KOPT-K1 (cell line): ENCODE results near the gene OR13C9.
"Not testable (repeated sequence)": the region's sequence is repeated elsewhere in the genome, so short reads cannot be mapped to it uniquely, and the experiment has no call there.

ENCODE experiments used
- H3K27ac ChIP-seq: fragments of 200-600 bp; sonication (generic); 2 replicates; pipeline ENCODE4 v1.5.1; 2016; ENCODE audit warnings: antibody characterized with exemption, mild to moderate bottlenecking, low read depth, low read length; ENCODE audit not compliant: poor library complexity, severe bottlenecking
- H3K36me3 ChIP-seq: fragments of 200-600 bp; sonication (generic); 2 replicates; pipeline ENCODE4 v1.5.1; 2017; ENCODE audit warnings: antibody characterized with exemption, mild to moderate bottlenecking, low read length, moderate library complexity; ENCODE audit not compliant: insufficient read depth
- H3K9me3 ChIP-seq: fragments of 200-600 bp; sonication (generic); 2 replicates; pipeline ENCODE4 v1.5.1; 2017; ENCODE audit warnings: antibody characterized with exemption, low read length, mild to moderate bottlenecking; ENCODE audit not compliant: insufficient read depth, poor library complexity, severe bottlenecking

OR13C9 gene, protein sequence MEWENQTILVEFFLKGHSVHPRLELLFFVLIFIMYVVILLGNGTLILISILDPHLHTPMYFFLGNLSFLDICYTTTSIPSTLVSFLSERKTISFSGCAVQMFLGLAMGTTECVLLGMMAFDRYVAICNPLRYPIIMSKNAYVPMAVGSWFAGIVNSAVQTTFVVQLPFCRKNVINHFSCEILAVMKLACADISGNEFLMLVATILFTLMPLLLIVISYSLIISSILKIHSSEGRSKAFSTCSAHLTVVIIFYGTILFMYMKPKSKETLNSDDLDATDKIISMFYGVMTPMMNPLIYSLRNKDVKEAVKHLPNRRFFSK

DNA sequence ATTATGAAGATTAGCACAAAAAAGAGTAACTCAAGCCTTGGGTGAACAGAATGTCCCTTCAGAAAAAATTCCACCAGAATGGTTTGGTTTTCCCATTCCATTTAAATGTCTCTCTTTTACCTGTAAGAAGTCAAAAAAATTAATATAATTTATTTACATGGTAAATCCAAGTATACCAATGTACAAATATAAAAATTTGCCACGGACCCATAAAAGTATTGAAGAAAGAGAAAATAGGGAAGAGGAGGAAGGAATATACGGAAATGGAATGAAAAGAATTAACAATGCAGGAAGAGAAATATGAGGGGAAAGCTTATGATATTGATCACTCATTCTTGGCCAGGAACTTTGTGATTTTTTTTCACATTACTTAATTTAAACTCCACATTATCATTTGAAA lies at the start of gene OR13C9:
OR13C9 (minus strand) TSS at position 101 of the 400 bp plus-strand sequence; CDS start at position 101, 0 bp downstream.
- Histone ChIP-seq H3K9me3 (no peaks in the 10 kb centered on the region), H3K27ac (no peak within 1 kb of the TSS), H3K36me3 (no peaks in the 10 kb centered on the region)

DNA sequence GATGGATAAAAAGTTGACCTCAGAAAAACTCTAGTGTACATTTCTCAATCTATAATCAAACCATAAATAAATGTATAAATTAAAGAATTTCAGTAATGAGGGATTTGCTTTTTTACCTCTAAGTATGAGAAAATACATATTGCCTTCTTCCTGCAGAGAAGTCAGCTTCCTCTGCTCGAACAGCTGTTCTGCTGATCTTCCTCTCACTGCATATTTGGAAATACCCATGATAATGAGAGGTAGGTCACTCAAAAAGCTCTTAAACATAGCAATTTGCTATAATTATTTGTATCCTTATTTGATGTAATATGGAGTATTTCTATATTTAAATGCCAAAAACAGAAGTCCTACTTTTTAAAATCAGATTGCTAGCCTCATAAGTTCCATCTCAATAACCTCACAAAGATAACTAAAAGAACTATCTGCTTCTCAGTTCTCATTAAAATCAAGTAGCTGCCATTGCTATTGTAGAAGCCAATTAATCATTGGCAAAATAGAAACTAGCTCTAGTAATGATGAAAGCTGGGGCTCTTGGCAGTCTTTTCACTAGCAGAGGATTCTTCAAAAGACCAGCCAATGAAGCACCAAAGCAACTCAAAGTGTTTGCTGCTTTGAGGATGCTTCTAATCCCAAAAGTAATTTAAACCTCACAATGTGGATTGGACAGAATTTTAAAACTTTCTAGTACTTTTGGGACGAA lies 40.6 kb upstream of the OR13C9 start:
- Histone ChIP-seq H3K9me3 (no peaks in the 10 kb centered on the region), H3K27ac (no peak overlapping the region)

DNA sequence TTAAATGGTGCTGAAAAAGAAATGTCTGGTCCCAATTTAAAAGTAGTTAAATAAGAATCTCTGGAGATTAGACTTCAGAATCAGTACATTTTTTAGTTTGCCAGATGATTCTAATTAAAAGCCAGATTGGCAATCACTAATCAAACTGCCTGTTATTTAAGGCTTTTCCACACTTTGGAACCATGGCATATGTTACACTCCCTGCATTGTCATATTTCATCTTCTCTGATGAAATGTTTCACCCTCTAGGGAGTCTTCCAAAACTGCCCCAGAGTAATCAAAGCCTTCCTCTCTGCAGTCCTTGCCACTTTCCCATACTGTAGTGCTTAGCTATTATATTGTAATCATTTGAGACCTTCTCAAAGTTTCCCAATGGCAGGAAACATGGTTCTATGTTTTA lies 17.5 kb upstream of the OR13C9 start:
- Histone ChIP-seq H3K36me3 (no peaks in the 10 kb centered on the region), H3K27ac (no peak overlapping the region), H3K9me3 (no peaks in the 10 kb centered on the region)

More for the DNA sequence above, 40.6 kb upstream of the OR13C9 start:
- H3K36me3 ChIP-seq = no peaks in the 10 kb centered on the region

DNA sequence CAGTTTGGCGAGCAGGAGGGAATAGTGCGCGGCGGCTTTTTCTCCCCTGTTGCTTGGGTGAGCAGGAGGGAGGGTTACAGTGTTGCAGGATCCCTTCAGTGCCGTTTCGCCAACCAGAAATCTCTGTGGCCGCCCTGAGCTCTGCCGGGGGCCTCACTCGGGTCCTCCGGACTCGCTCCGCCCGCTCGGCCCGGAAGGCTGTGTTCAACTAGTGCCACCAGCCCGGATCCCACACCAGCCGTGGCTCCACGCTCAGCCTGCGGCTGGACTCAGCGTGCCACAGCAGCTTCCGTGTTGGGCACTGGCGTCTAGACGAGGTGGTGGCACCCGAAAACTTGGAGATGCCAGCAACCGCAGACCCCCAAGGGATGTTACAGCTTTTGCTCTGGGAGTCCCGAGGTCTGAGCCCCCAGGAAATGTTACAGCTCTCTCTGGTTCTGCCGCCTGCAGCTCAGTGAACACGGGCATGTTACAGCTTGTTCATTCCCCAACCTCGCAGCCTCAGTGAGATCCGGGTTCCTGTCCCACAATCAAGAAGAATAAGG lies 16.0 kb upstream of the OR13C9 start:
- Histone ChIP-seq H3K36me3 (no peaks in the 10 kb centered on the region), H3K9me3 (no peaks in the 10 kb centered on the region), H3K27ac (no peak overlapping the region)

DNA sequence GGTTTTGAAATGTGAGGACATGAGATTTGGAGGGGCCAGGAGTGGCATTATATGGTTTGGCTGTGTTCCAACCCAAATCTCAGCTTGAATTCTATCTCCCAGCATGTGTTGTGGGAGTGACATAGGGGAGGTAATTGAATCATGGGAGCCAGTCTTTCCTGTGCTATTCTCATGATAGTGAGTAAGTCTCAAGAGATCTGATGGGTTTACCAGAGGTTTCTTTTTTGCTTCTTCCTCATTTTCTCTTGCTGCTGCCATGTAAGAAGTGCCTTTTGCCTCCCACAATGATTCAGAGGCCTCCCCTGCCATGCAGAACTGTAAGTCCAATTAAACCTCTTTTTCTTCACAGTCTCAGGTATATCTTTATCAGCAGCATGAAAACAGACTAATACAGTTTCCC lies 8.0 kb upstream of the OR13C9 start:
- H3K27ac ChIP-seq, H3K36me3 ChIP-seq, H3K9me3 ChIP-seq: not testable (repeated sequence)

DNA sequence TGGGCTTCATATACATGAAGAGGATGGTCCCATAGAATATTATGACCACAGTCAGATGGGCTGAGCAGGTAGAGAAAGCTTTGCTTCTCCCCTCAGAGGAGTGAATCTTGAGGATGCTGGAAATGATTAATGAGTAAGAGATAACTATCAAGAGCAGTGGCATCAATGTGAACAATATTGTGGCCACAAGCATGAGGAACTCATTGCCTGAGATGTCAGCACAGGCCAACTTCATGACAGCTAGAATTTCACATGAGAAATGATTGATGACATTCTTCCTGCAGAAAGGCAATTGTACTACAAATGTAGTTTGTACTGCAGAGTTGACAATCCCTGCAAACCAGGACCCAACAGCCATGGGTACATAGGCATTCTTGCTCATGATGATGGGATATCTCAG lies 586 bp downstream of the OR13C9 start:
- Histone ChIP-seq H3K27ac (no peak overlapping the region), H3K9me3 (no peaks in the 10 kb centered on the region), H3K36me3 (no peaks in the 10 kb centered on the region)

DNA sequence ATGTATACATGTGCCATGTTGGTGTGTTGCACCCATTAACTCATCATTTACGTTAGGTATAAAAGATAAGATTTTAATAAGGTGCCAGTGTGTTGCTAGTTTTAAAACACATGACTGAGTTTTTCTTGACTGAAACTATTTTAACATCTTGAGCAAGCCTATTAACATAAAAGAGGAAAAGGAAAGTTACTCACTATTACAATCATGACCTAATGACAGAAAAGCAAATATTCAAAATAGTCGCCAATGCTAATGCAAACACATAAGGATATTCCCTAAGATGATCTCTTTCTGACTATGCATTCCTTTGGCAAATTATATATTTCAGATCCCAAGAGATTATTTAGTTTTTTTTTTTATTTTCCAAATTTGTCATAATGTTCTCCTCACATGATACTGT lies 6.8 kb downstream of the OR13C9 start:
- Histone ChIP-seq H3K9me3 (no peaks in the 10 kb centered on the region), H3K36me3 (no peaks in the 10 kb centered on the region), H3K27ac (no peak overlapping the region)

DNA sequence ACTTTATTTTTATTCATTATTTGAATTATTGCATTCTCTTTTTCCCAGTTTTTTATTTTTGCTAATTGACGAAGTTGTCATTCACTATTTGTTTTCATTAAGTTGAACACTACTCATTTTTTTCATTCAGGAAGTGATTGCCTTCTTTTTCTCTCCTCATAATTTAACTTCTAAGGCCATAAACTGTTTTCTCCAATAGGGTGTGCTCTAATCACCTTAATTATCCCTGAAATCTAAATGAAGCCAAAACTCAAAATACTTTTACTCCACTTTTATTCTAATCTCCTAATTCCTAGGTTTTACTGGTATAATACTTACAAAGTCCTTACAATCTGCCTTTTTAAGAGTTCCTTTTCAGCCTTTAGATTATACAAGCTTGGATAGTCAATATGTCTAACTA lies 9.7 kb downstream of the OR13C9 start:
- H3K27ac ChIP-seq = no peak overlapping the region
- H3K36me3 ChIP-seq = no peaks in the 10 kb centered on the region
- H3K9me3 ChIP-seq = no peaks in the 10 kb centered on the region

DNA sequence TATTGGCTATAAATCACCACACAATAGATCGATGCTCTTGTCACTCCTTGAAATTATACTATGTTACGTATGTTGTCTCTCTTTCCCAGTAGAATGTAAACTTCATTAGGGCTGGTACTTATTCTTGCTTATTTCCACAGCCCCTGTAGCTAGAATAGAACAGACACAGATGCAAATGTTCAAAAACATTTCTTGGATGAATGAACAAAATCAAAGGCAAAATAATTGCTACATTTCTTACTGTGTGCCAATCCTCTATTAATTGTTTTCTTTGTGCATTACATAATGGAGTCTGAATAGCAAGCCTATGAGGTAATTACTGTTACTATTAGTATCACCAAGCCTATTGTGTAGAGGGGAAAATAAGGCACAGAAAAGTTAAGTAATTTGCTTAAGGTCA lies 11.9 kb downstream of the OR13C9 start:
- H3K27ac ChIP-seq = no peak overlapping the region
- no peaks in the 10 kb centered on the region for H3K36me3 ChIP-seq
- no peaks in the 10 kb centered on the region for H3K9me3 ChIP-seq

DNA sequence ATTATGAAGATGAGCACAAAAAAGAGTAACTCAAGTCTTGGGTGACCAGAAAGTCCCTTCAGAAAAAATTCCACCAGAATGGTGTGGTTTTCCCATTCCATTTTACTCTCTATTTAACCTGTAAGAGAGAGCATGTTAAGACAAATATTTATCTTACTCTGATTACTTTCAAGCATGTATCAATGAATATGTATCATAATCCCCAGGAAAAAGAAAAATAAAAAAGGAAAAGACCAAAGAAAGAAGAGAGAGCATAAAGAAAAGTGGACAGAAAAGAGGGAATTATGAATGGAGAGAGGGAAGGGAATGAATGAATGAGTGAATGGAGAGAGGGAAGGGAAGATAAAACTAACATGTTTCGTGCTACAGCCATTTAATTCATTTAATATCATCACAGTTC lies 12.5 kb downstream of the OR13C9 start, which contains the start of gene OR13C2:
OR13C2 (minus strand) TSS at position 101 of the 400 bp plus-strand sequence; CDS start at position 101, 0 bp downstream.
- H3K36me3 ChIP-seq, H3K9me3 ChIP-seq, H3K27ac ChIP-seq: not testable (repeated sequence)

DNA sequence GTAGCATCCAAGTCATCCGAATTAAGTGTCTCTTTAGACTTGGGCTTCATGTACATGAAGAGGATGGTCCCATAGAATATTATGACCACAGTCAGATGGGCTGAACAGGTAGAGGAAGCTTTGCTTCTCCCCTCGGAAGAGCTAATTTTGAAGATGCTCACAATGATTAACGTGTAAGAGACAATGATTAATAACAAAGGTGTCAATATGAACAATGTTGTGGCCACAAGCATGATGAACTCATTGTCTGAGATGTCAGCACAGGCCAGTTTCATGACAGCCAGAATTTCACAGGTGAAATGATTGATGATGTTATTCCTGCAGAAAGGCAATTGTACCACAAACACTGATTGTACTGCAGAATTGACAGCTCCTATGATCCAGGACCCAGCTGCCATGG lies 13.2 kb downstream of the OR13C9 start:
- Histone ChIP-seq H3K27ac (no peak overlapping the region), H3K36me3 (no peaks in the 10 kb centered on the region), H3K9me3 (no peaks in the 10 kb centered on the region)

DNA sequence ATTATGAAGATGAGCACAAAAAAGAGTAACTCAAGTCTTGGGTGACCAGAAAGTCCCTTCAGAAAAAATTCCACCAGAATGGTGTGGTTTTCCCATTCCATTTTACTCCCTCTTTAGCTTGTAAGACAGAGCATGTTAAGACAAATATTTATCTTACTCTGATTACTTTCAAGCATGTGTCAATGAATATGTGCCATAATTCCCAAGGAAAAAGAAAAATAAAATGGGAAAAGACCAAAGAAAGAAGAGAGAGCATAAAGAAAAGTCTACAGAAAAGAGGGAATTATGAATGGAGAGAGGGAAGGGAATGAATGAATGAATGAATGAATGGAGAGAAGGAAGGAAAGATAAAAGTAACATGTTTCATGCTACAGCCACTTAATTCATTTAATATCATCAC lies 18.7 kb downstream of the OR13C9 start, which contains the start of gene OR13C5:
OR13C5 (minus strand) TSS at position 101 of the 400 bp plus-strand sequence; CDS start at position 101, 0 bp downstream.
- H3K36me3 ChIP-seq, H3K27ac ChIP-seq, H3K9me3 ChIP-seq: not testable (repeated sequence)

DNA sequence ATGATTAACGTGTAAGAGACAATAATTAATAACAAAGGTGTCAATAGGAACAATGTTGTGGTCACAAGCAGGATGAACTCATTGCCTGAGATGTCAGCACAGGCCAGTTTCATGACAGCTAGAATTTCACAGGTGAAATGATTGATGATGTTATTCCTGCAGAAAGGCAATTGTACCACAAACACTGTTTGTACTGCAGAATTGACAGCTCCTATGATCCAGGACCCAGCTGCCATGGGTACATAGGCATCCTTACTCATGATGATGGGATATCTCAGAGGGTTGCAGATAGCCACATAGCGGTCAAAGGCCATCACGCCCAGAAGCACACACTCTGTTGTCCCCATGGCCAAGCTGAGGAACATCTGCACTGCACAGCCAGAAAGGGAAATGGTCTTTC lies 19.3 kb downstream of the OR13C9 start:
- H3K9me3 ChIP-seq, H3K36me3 ChIP-seq, H3K27ac ChIP-seq: not testable (repeated sequence)

DNA sequence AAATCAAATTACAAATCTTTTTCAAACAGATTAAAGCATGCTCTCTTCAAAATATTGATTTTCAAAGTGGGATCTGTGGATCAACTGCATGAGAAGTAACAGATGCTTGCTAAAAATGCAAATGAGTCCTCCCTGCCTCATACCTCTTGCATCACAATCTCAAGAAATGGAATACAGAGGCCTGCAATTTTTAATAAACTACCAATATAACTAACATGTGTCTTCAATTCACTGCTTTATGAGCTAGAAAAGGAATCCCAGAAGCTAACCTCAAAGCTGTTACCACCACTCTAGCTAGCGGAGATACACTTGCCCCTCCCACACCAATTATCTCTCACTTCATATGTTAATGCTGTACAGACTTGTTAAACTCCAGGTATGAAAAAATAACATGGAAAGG lies 28.4 kb downstream of the OR13C9 start:
- Histone ChIP-seq H3K9me3 (no peaks in the 10 kb centered on the region), H3K27ac (no peak overlapping the region), H3K36me3 (no peaks in the 10 kb centered on the region)

DNA sequence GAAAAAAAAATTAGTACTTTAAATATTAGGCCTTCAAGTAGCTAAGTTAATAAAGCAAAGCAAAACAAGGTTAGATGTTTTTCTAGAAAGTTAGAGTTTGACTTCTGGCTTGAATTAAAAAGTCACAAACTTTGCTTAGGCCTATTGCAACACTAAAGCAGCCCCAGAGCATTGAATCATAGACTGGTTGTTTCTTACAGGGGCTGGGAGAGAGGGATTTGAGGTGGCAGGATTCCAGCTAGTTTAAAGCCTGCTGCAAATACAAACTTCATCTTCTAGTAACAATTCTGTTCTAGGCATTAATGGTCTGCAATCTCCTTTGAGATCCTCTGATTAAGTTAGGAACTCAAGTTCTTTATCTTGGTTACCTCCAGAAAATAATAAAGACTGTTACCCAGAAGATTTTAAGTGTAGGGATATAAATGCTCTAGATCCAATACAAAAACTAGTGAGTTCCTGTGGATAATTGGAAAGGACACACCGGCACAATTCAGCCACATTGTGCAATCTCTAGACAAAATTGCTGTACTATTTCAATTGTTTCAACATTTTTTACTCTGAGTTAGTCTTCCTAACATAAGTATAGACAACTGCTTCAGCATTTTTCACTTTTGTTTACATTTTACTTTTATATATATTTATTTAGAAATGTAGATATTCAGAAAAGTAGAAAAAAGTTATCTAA lies 31.4 kb downstream of the OR13C9 start:
- Histone ChIP-seq H3K27ac (no peak overlapping the region), H3K36me3 (no peaks in the 10 kb centered on the region), H3K9me3 (no peaks in the 10 kb centered on the region)
